DND-41 (cell line): Measurements from ENCODE around the gene EPHB2.

ENCODE experiments used
- CTCF ChIP-seq: IDR thresholded peaks from 2 replicates; pipeline ENCODE4 v1.5.1; 2012; ENCODE audit warnings: borderline replicate concordance, low read length, moderate library complexity, mild to moderate bottlenecking; ENCODE audit not compliant: poor library complexity, severe bottlenecking; ENCODE audit errors: extremely low read depth
- EZH2 ChIP-seq: IDR thresholded peaks from 3 replicates; pipeline ENCODE4 v1.6.1; 2012; ENCODE audit warnings: borderline replicate concordance, low read depth, mild to moderate bottlenecking, moderate library complexity, low read length, inconsistent platforms; ENCODE audit not compliant: severe bottlenecking

- TF ChIP-seq CTCF, result no peak
- TF ChIP-seq EZH2, result no peak
Observed at GRCh38 chr1:22807340-22807739, 96.7 kb downstream of the EPHB2 start.
